NT2/D1 (cell line): Measurements from ENCODE around the gene GFM2.

Source experiments
- YY1 ChIP-seq: IDR thresholded peaks from 2 replicates; pipeline ENCODE4 v1.6.1; 2011; ENCODE audit not compliant: insufficient read length, insufficient read depth
- ZNF274 ChIP-seq: IDR thresholded peaks from 2 replicates; pipeline ENCODE4 v1.6.1; 2011; ENCODE audit warnings: mild to moderate bottlenecking, low read depth, low read length

GRCh38 chr5:74798977-74799911 lies 32.3 kb upstream of the GFM2 start:
- TF ChIP-seq YY1, result no peak
- no peak for TF ChIP-seq ZNF274
